GM21717 (cell line): Measurements from ENCODE around the gene DHRS3.
"Not testable (repeated sequence)": the region's sequence is repeated elsewhere in the genome, so short reads cannot be mapped to it uniquely, and the experiment has no call there.

Experiments used
- ATAC-seq: cut with Tn5 transposase; IDR thresholded peaks from one replicate; pipeline ENCODE4 v1.9.1; 2021; ENCODE audit warnings: mild to moderate bottlenecking, moderate library complexity; ENCODE audit not compliant: unreplicated experiment

DHRS3 gene

DNA sequence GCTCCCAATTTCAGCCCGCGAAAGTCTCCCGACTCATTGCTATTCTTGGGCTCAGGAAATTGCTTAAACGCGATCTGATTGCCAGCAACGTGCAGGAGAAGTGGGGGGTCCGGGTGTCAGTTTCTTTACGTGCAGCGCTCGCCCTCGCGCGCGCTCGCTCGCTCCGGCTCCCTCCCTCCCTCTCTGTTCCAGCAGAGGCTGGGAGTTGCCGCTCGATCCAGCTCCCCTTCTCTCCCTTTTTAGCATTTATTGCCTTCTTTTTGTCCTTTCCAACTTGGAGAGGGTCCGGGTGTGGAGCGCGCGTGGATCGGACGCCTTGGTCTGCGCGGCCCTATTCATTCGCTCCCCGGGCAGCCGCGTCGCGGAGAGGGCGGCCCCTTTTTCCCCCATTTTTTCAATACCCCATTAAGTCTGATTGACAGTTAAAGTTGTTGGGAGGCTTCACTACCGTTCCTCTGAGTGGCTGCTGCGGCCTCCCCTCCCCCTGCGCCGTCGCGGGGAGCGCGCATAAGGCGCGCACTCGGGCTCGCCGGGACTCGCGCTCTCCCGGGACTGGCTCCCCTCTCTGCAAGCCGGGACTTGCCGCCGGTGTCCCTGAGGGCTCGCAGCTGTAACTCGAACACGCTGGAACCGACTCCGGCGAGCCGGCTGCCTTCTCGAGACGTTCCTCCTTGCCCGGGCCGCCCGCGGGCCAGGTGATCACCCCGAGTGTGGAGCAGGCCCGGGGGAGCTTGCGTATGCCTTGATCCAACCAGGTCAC lies at the start of gene DHRS3:
DHRS3 (minus strand) TSS at position 310 of the 760 bp plus-strand sequence. CDS start 862 bp downstream, outside the sequence.
- ATAC-seq, result peak; percentile 42

GRCh38 chr1:12666141-12666735 lies 48.2 kb upstream of the DHRS3 start:
- no peak for ATAC-seq

DNA sequence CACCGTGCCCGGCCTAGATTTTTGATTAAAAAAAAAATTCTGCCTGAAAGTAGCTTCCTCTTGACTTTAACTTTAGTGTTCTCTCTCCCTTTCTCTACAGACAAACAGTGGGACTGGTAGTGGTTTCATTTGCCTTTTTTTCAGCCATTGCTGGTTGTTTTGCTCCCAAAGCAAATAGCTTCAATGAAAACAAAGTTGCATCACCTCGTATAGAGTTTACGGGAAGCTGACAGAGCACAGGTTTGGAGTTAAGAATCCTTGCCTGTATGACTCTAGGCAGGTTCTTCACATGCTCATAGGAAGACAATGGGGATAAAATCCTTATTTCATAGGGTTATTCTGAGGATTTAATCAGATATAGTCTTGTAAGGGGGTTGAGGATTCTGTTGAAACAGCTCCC lies 47.5 kb upstream of the DHRS3 start:
- no peak for ATAC-seq

DNA sequence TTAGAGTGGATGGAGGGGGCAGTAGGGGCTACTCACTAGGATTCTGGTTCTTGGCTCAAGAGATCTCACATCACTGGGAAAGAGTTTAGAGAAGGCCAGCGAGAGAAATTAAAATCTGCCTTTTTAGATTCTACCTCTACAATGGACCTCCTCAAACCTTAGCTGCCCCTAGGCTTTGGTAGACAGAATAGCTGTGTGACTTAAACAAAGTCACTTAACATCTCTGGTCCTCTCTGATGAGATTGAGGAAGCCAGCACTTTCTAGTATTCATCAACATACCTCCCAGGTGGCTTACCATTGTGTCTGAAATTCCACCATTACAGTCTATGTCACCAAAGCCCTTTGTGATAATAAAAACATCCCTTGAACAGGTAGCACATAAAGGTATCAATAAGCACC lies 44.5 kb upstream of the DHRS3 start:
- ATAC-seq, result no peak

GRCh38 chr1:12661606-12662219 lies 43.7 kb upstream of the DHRS3 start:
- ATAC-seq, result no peak

DNA sequence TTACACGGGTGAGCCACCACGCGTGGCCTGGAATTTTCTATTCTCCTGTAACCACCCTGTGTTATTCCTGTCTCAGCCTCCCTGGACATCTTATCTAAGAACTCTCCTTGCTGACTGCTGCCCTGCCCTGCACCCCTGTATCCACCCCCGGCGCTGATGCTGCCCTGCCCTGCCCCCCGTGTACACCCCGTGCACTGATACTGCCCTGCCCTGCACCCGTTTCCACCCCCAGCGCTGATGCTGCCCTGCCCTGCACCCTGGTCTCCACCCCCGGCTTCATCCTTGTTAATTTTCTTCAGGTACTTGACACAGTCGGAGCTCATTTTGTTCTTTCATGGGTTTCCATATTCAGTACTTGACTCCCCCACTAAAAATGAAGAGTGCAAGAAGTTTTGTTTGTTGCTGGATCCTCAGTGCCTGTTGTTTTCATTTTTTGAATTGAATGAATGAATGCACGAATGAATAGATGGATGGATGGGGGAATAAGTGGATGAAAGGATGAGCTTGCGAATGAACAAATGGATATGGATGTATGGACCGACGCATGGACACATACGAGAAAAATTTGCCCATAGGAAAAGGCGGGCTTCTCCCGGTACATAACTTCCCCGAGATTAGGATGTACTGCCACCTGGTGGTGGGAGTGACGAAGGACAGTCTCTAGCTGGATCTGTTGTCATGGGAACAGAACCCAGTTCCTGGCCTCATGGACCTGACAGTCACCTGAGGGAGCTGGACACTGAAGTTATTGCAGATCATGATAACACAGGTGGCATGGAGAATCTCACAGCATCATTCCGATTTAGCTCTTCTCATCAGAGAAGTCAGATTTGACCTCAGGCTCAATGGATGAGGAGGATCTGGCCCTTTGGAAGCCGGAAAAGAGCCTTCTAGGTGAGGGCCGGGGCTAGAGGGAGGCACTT lies 40.8 kb upstream of the DHRS3 start:
- ATAC-seq, result no peak

GRCh38 chr1:12657885-12658512 lies 40.0 kb upstream of the DHRS3 start:
- ATAC-seq, result not testable (repeated sequence)

GRCh38 chr1:12657060-12657884 lies 39.3 kb upstream of the DHRS3 start:
- ATAC-seq, result no peak

GRCh38 chr1:12656575-12656974 lies 38.6 kb upstream of the DHRS3 start:
- ATAC-seq, result no peak

GRCh38 chr1:12654657-12655056 lies 36.6 kb upstream of the DHRS3 start:
- no peak for ATAC-seq

- ATAC-seq, result no peak
Observed at GRCh38 chr1:12654004-12654567, 36.1 kb upstream of the DHRS3 start.

DNA sequence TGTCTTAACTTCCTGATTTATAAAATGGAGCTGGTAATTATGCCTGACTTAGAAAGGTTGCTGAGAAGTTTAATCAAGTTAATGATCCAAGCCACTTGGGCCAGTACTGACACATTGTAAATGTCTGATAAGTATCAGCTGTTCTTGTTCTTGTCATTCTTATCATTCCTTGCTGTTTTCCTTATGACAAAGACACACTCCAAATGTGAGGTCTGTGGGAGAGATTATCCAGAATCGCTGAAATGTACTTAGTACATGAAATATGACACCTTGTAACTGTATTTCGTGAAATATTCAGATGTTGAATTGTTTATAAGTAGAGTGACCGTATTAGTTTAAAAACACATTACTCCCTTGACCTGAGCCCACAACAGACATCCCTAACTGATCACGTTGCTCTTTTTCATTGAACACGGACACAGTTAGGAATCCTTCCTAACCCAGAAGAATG lies 32.0 kb upstream of the DHRS3 start:
- no peak for ATAC-seq

- ATAC-seq, result no peak
Observed at GRCh38 chr1:12648741-12649140, 30.7 kb upstream of the DHRS3 start.

- not testable (repeated sequence) for ATAC-seq
Observed at GRCh38 chr1:12645401-12645800, 27.4 kb upstream of the DHRS3 start.

DNA sequence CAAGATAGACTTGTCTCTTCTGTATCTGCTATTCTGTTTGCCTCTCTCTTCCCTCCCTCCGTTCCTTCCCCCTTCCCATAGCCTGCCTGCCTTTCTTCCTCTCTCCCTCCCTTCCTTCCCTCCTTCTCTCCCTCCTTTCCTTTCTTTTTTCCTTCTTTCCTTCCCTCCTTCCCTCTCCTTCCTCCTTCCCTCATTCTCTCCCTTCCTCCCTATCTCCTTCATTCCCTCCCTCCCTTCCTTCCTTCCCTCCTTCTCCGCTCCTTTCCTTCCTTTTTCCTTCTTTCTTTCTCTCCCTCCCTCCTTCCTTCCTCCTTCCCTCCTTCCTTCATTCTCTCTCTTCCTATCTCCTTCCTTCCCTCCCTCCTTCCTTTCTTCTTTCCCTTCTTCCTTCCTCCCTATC lies 26.8 kb upstream of the DHRS3 start:
- ATAC-seq, result no peak

GRCh38 chr1:12644237-12644636 lies 26.2 kb upstream of the DHRS3 start:
- ATAC-seq, result no peak

GRCh38 chr1:12643785-12644184 lies 25.8 kb upstream of the DHRS3 start, which contains the start of gene AADACL4:
Gene AADACL4 (plus strand): TSS chr1:12644085. CDS start chr1:12644547, 462 bp downstream.
- ATAC-seq, result no peak

DNA sequence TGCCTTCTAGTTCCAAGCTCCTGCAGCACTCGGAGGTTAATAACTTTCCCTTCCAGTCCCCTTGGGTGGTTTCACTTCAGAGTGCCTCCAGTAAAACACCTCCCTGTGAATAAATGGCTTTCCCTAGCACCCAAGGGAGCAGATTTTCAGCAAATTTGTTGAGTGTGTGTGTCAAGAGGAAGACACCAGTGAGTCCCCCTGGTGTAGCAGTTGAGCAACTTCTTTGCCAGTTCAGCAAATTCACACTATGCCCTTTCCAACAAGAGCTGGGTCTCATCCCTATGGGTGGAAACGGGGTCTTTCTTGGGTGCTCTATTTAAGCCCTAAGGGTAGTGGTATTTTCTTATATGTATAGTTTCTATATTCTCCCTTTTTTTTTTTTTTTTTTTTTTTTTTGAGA lies 25.1 kb upstream of the DHRS3 start:
- ATAC-seq, result no peak

GRCh38 chr1:12640958-12641272 lies 22.9 kb upstream of the DHRS3 start:
- ATAC-seq, result no peak
